ENCODE data around the gene ZSWIM3.

The ZSWIM3 gene

DNA sequence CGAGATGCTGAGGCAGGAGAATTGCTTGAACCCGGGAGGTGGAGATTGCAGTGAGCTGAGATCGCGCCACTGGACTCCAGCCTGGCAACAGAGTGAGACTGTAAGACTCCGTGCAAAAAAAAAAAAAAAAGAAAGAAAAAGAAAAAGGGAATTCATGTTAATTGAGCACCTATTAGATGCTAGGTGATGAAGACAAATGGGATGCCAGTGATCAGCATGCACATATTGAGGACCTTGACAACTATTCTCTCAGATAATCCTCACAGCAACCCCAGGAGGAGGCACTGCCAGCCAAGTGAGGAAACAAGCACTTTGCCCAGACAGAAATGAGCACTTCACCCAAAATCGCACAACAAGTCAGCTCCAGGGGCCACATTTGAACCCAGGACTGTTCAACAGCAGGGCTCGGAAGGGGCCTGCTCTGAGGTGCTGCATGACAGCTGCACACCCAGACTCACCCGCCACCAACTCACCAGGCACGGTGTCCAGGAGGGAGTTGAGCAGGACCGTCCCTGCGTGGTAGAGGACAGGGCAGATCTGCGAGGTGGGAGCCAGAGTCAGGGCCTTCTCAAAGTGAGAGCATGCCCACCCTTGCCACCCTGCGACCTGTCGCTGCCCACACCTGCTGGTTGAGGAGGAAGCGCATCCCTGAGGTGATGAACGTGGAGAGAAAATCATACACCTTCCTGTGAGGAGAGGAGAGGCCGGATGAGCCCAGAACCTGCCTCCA lies 50.0 kb downstream of the ZSWIM3 start:
- no peaks in the 10 kb centered on the region for H3K9me3 ChIP-seq (ENCODE audit: insufficient read depth, low read length, severe bottlenecking)
- H3K4me2 ChIP-seq (ENCODE audit: insufficient read depth, low read length), result no peak overlapping the region
- no peak overlapping the region for H3K4me3 ChIP-seq (ENCODE audit: low read depth in 1 of 2, low read length in 2 of 2)
- no peak for ATAC-seq (ENCODE audit: insufficient read depth, low read depth)
- no peak overlapping the region for H3K27ac ChIP-seq (ENCODE audit: low read length)
- peaks cover 3% of the 10 kb centered on the region for H3K27me3 ChIP-seq (ENCODE audit: insufficient read depth, low read length, poor library complexity)
- H3K4me1 ChIP-seq (ENCODE audit: insufficient read depth, low read length), result no peaks in the 10 kb centered on the region
- no peaks in the 10 kb centered on the region for H4K20me1 ChIP-seq (ENCODE audit: insufficient read depth, low read length)
- no peak overlapping the region for H2AFZ ChIP-seq (ENCODE audit: low read depth, low read length)
- H3K9ac ChIP-seq (ENCODE audit: low read depth, low read length), result no peak overlapping the region
- H3K36me3 ChIP-seq (ENCODE audit: insufficient read depth, low read length), result no peaks in the 10 kb centered on the region
- DNase-seq, result no peak
- TF ChIP-seq EZH2 (IDR thresholded peaks at IDR 0.05; ENCODE audit: borderline replicate concordance, low read depth, low read length, severe bottlenecking), result no peak
- TF ChIP-seq, protein P1, sequence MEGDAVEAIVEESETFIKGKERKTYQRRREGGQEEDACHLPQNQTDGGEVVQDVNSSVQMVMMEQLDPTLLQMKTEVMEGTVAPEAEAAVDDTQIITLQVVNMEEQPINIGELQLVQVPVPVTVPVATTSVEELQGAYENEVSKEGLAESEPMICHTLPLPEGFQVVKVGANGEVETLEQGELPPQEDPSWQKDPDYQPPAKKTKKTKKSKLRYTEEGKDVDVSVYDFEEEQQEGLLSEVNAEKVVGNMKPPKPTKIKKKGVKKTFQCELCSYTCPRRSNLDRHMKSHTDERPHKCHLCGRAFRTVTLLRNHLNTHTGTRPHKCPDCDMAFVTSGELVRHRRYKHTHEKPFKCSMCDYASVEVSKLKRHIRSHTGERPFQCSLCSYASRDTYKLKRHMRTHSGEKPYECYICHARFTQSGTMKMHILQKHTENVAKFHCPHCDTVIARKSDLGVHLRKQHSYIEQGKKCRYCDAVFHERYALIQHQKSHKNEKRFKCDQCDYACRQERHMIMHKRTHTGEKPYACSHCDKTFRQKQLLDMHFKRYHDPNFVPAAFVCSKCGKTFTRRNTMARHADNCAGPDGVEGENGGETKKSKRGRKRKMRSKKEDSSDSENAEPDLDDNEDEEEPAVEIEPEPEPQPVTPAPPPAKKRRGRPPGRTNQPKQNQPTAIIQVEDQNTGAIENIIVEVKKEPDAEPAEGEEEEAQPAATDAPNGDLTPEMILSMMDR (IDR thresholded peaks at IDR 0.05; ENCODE audit: borderline replicate concordance, extremely low read depth, low read length, poor library complexity, severe bottlenecking), result no peak
- H3K79me2 ChIP-seq (ENCODE audit: insufficient read depth, low read length), result no peaks in the 10 kb centered on the region

DNA sequence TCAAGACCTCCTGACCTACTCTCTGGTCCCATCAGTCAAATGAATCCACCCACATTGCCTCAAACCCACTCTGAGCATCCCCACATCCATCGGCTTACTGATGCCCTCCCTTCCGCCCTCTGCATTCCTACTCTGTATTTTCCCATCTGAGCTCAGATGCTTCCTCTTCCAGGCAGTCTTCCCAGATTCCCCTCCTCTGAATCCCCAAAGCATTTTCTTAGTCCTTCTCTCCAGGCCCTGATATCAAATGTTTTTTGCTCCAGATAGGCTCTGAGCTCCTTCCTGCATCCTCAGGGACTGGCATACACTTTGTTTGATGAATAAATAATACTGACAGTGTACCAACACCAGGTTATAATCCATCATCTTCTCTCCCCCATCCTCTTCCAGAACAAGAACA lies 50.7 kb downstream of the ZSWIM3 start:
- H3K4me1 ChIP-seq (ENCODE audit: insufficient read depth, low read length), result no peaks in the 10 kb centered on the region
- TF ChIP-seq, protein P1 (IDR thresholded peaks at IDR 0.05; ENCODE audit: borderline replicate concordance, extremely low read depth, low read length, poor library complexity, severe bottlenecking), result no peak
- no peak for TF ChIP-seq EZH2 (IDR thresholded peaks at IDR 0.05; ENCODE audit: borderline replicate concordance, low read depth, low read length, severe bottlenecking)

DNA sequence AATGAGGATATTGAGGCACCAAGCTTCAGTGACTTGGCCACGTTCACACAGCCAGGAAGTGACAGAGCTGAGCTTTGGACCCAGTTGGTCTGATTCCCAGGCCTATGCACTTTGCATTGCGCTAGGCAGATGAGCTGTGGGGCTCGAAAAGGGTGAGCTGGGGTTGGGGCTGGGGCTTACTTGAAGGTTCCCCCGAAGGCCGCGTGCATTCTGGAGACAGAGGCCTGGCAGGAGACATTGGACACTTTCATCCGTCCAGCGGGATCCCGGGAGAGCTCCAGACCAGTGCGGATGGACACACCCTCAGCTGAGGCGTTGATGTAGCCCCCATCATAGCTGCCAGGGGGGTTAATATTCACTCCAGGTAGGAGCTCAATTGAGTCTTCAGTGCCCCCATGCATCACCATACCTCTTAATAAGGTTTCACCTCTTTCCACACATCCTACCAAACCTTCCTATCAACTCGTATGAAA lies 52.0 kb downstream of the ZSWIM3 start:
- Histone ChIP-seq H3K4me3 (ENCODE audit: low read depth in 1 of 2, low read length in 2 of 2) (no peak overlapping the region), H3K4me2 (ENCODE audit: insufficient read depth, low read length) (no peak overlapping the region), H3K9me3 (ENCODE audit: insufficient read depth, low read length, severe bottlenecking) (no peaks in the 10 kb centered on the region), H3K36me3 (ENCODE audit: insufficient read depth, low read length) (no peaks in the 10 kb centered on the region), H4K20me1 (ENCODE audit: insufficient read depth, low read length) (no peaks in the 10 kb centered on the region), H3K27ac (ENCODE audit: low read length) (no peak overlapping the region), H3K9ac (ENCODE audit: low read depth, low read length) (no peak overlapping the region), H3K27me3 (ENCODE audit: insufficient read depth, low read length, poor library complexity) (peaks cover 4% of the 10 kb centered on the region), H2AFZ (ENCODE audit: low read depth, low read length) (no peak overlapping the region), H3K4me1 (ENCODE audit: insufficient read depth, low read length) (no peaks in the 10 kb centered on the region), H3K79me2 (ENCODE audit: insufficient read depth, low read length) (no peaks in the 10 kb centered on the region)
- no peak for TF ChIP-seq EZH2 (IDR thresholded peaks at IDR 0.05; ENCODE audit: borderline replicate concordance, low read depth, low read length, severe bottlenecking)
- TF ChIP-seq, protein P1 (IDR thresholded peaks at IDR 0.05; ENCODE audit: borderline replicate concordance, extremely low read depth, low read length, poor library complexity, severe bottlenecking), result no peak
- no peak for DNase-seq
- ATAC-seq (ENCODE audit: insufficient read depth, low read depth), result no peak

More for the DNA sequence above, 50.7 kb downstream of the ZSWIM3 start:
- no peak overlapping the region for H2AFZ ChIP-seq (ENCODE audit: low read depth, low read length)
- H3K4me2 ChIP-seq (ENCODE audit: insufficient read depth, low read length), result no peak overlapping the region
- H4K20me1 ChIP-seq (ENCODE audit: insufficient read depth, low read length), result no peaks in the 10 kb centered on the region
- no peak overlapping the region for H3K27ac ChIP-seq (ENCODE audit: low read length)
- H3K4me3 ChIP-seq (ENCODE audit: low read depth in 1 of 2, low read length in 2 of 2), result no peak overlapping the region
- no peaks in the 10 kb centered on the region for H3K9me3 ChIP-seq (ENCODE audit: insufficient read depth, low read length, severe bottlenecking)
- ATAC-seq (ENCODE audit: insufficient read depth, low read depth) (no peak), DNase-seq (no peak)
- no peaks in the 10 kb centered on the region for H3K36me3 ChIP-seq (ENCODE audit: insufficient read depth, low read length)
- H3K79me2 ChIP-seq (ENCODE audit: insufficient read depth, low read length), result no peaks in the 10 kb centered on the region
- peaks cover 4% of the 10 kb centered on the region for H3K27me3 ChIP-seq (ENCODE audit: insufficient read depth, low read length, poor library complexity)
- H3K9ac ChIP-seq (ENCODE audit: low read depth, low read length), result no peak overlapping the region

Measured in DND-41 (cell line).